Nephron (organoid): Measurements from ENCODE around the gene HM13.
A peak's percentile ranks its signal among the peaks of the same experiment; 100 is the strongest.

Source experiments
- H3K27ac Mint-ChIP-seq, 3 experiments: 2 replicates each; pipeline ENCODE4 v1.8.0; 2020; ENCODE audit warnings: mixed read lengths in 3 of 3, mild to moderate bottlenecking in 2 of 3, moderate library complexity in 1 of 3
- H3K27me3 Mint-ChIP-seq: 2 replicates; pipeline ENCODE4 v1.8.0; 2021; ENCODE audit warnings: low read depth, mild to moderate bottlenecking, moderate library complexity, mixed read lengths
- H3K36me3 Mint-ChIP-seq: 2 replicates; pipeline ENCODE4 v1.8.0; 2020; ENCODE audit warnings: low read depth, mixed read lengths
- H3K4me1 Mint-ChIP-seq: 2 replicates; pipeline ENCODE4 v1.8.0; 2020; ENCODE audit warnings: mixed read lengths
- H3K4me3 Mint-ChIP-seq, 3 experiments: 2 replicates each; pipeline ENCODE4 v1.8.0; 2020; ENCODE audit warnings: mild to moderate bottlenecking in 3 of 3, mixed read lengths in 3 of 3, moderate library complexity in 2 of 3
- H3K9me3 Mint-ChIP-seq: 2 replicates; pipeline ENCODE4 v1.8.0; 2020; ENCODE audit warnings: mixed read lengths
- TF ChIP-seq, protein P1 (sequence below), 3 experiments: fragments of 200-600 bp; sonication (generic); IDR thresholded peaks; one replicate each; pipeline ENCODE4 v1.5.0; 2021; ENCODE audit warnings: antibody characterized with exemption in 3 of 3; ENCODE audit not compliant: unreplicated experiment in 3 of 3

Gene HM13

DNA sequence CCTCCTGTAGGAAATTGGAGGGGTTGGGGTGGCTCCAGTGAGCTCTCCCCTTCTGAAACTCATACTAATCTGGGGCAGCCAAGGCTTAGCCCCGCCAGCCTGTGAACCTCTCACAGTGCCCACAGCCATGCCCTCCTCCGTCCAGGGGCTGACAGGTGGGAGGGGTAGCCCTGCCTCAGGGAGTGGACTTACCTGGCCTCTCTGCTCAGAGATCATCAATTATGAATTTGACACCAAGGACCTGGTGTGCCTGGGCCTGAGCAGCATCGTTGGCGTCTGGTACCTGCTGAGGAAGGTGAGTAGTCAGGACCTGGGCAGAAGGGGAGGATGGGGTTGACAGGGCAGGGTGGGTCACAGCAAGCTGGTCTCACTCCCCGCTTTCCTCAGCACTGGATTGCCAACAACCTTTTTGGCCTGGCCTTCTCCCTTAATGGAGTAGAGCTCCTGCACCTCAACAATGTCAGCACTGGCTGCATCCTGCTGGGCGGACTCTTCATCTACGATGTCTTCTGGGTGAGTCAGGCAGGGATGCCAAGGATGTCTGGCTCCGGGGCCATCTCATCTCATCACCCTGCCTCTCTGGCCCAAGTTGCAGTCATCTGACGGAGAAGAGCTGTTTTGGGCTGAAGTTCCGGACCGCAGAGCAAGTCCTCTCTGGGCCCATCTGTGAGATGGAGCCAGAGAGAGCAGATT, 34.7 kb downstream of the HM13 start:
- TF ChIP-seq, protein P1, sequence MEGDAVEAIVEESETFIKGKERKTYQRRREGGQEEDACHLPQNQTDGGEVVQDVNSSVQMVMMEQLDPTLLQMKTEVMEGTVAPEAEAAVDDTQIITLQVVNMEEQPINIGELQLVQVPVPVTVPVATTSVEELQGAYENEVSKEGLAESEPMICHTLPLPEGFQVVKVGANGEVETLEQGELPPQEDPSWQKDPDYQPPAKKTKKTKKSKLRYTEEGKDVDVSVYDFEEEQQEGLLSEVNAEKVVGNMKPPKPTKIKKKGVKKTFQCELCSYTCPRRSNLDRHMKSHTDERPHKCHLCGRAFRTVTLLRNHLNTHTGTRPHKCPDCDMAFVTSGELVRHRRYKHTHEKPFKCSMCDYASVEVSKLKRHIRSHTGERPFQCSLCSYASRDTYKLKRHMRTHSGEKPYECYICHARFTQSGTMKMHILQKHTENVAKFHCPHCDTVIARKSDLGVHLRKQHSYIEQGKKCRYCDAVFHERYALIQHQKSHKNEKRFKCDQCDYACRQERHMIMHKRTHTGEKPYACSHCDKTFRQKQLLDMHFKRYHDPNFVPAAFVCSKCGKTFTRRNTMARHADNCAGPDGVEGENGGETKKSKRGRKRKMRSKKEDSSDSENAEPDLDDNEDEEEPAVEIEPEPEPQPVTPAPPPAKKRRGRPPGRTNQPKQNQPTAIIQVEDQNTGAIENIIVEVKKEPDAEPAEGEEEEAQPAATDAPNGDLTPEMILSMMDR (IDR thresholded peaks at IDR 0.05; ENCODE audit: unreplicated experiment in 3 of 3) = no peak
- Mint-ChIP-seq H3K4me1 (peaks cover 24% of the 10 kb centered on the region), H3K9me3 (no peaks in the 10 kb centered on the region), H3K36me3 (peaks cover 45% of the 10 kb centered on the region), H3K4me3 (peak overlapping the region; percentile 90 to 99 (median 95)), H3K27ac (peak overlapping the region; percentile 100), H3K27me3 (no peaks in the 10 kb centered on the region)

DNA sequence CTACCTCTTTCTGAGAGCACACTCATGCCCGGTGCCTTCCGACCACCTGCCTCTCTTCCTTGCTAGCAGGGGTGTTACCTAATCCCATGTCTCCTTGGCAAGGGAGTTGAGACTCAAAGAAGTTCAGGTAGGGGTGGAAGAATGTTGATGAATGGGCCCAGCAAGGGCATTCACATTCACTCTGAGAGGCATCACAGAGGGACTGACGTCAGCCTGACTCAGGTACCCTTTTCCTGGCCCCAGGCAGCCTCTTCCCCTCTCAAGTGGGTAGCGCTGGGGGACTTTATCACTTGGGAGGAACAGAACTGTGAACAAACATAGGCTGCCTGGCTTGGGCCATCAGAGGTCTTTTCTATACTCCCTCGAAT, 35.3 kb downstream of the HM13 start:
- Mint-ChIP-seq H3K4me1 (peaks cover 20% of the 10 kb centered on the region), H3K4me3 (peak overlapping the region; percentile 59 to 95 (median 62)), H3K27me3 (no peaks in the 10 kb centered on the region), H3K36me3 (peaks cover 45% of the 10 kb centered on the region), H3K27ac (peak overlapping the region in 1 of 3 experiments; percentile 38), H3K9me3 (no peaks in the 10 kb centered on the region)
- TF ChIP-seq, protein P1 (IDR thresholded peaks at IDR 0.05; ENCODE audit: unreplicated experiment in 3 of 3) = no peak

DNA sequence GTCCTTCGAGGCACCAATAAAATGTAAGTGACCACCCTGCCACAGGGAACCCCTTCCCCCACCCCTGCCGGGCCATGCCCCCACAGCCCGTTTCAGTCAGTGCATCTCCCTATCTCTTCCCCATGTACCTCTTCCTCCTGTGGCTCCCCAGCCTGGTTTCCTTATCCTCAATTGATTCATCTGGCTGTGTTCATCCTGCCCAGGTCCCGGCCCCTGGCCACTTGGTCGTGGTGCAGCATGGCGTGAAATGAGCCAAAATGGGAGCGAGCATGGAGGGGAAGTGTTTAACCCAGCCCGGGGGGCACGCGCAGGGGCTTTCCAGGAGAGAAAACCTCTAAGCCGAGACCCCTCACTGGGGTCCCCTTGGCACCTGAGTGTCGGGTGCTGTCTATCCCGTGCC, 35.9 kb downstream of the HM13 start:
- H3K27me3 Mint-ChIP-seq = no peaks in the 10 kb centered on the region
- H3K4me3 Mint-ChIP-seq = peak overlapping the region in 2 of 3 experiments; percentile 40 to 45
- peaks cover 43% of the 10 kb centered on the region for H3K36me3 Mint-ChIP-seq
- peak overlapping the region in 1 of 3 experiments; percentile 44 for H3K27ac Mint-ChIP-seq
- H3K9me3 Mint-ChIP-seq = no peaks in the 10 kb centered on the region
- TF ChIP-seq, protein P1 (IDR thresholded peaks at IDR 0.05; ENCODE audit: unreplicated experiment in 3 of 3) = no peak
- peaks cover 17% of the 10 kb centered on the region for H3K4me1 Mint-ChIP-seq

DNA sequence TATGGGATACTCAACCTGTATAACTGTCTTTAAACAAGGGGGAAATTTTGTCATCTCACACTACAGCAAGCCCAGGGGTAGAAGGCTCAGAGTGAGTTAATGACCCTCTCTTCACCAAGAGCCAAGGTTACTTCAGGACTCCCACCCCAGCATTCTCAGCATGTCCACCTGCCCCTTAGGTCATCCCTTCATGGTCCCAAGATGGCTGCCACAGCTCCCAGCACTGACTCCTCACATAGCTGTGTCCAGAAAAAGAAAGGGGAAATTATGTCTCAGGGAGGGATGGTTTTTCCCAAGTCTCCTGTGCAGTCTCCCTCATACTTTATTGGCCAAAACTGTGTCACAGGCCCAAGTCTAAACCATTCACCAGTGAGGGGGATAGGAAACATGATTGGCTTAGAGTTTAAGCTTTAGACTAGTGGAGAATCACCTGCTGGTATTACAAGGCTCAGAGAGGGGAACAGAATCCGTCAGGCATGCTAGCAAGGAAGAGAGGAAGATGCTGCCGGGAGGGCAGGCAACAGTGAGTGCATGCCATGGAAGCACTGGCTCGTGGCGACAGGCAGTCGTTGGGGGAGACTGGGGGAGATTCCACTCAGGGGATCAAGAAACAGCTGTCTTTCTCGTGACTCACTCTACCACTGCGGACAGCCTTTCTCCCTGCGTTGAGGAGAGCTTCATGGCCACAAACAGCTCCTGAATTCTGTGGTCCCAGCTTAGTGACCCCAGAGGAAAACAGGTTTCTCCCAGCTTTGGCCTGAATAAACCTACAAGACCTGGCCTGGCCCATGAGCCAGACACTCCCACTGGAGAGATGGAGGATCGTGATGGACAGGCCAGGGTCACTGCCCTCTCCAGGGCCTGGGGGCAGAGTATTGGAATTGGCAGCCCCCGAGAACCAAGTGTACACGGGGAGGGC, 37.2 kb downstream of the HM13 start:
- peaks cover 38% of the 10 kb centered on the region for H3K36me3 Mint-ChIP-seq
- H3K4me3 Mint-ChIP-seq = peak overlapping the region in 1 of 3 experiments; percentile 22
- peak overlapping the region; percentile 43 to 93 (median 86) for H3K27ac Mint-ChIP-seq
- H3K9me3 Mint-ChIP-seq = no peaks in the 10 kb centered on the region
- peaks cover 13% of the 10 kb centered on the region for H3K4me1 Mint-ChIP-seq
- H3K27me3 Mint-ChIP-seq = no peaks in the 10 kb centered on the region
- TF ChIP-seq, protein P1 (IDR thresholded peaks at IDR 0.05; ENCODE audit: unreplicated experiment in 3 of 3) = no peak

DNA sequence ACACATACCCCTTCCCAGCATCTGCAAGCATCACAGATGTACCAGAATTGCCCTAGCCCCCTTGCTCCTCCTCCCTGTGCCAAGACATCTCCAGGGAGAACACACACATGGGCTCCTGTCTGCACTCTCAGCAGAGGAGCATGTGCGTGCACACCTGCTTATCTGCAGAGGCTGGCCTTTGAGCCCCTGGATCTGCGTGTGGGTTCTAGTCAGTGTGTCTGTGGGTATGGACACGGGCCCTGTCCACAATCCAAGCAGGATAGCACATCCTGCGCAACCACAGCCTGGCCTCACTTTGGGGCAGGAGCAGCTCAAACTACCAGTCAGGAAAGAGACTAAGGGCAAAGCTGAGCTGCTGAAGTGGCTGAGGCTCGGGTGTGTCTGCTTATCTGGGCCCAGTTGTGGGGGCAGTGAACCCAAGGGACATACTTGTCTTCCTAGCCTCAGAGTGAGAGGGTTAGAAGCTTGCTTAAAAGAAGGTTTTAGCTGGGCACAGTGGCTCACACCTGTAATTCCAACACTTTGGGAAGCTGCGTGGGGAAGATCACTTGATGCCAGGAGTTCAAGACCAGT, 41.0 kb downstream of the HM13 start:
- no peak overlapping the region for H3K4me3 Mint-ChIP-seq
- H3K4me1 Mint-ChIP-seq = peaks cover 5% of the 10 kb centered on the region
- peaks cover 23% of the 10 kb centered on the region for H3K36me3 Mint-ChIP-seq
- H3K27me3 Mint-ChIP-seq = no peaks in the 10 kb centered on the region
- no peaks in the 10 kb centered on the region for H3K9me3 Mint-ChIP-seq
- no peak overlapping the region for H3K27ac Mint-ChIP-seq
- TF ChIP-seq, protein P1 (IDR thresholded peaks at IDR 0.05; ENCODE audit: unreplicated experiment in 3 of 3) = no peak
